Endothelial cell of coronary artery (primary cell): ENCODE results near the gene SSX4. TPM values are rescaled to one million over a fixed set of nuclear protein-coding genes. Genes with fewer than 3 reads are reported as not detected.

Experiments used
- total RNA-seq: library from RNA; depleted of rRNA; stranded (reverse); fragments of >200 nt; gene quantifications from 2 replicates; pipeline ENCODE4 v1.2.3, GENCODE V29; 2014

The SSX4 gene
- not detected in 2 replicates for total RNA-seq

GRCh38 chrX:48383239-48383638 is at the start of gene SSX4:
Gene SSX4 (plus strand): TSS chrX:48383539. CDS start chrX:48384054, 515 bp downstream.

GRCh38 chrX:48356315-48357094 is 26.8 kb upstream of the SSX4 start, which contains the start of gene SSX3:
Gene SSX3 (minus strand): TSS chrX:48356703. CDS start chrX:48355249, 1,454 bp downstream.

GRCh38 chrX:48411860-48412259 is 28.5 kb downstream of the SSX4 start, which contains the start of gene SSX4B:
Gene SSX4B (minus strand): TSS chrX:48411960. CDS start chrX:48411372, 588 bp downstream.

Other genes with a start within 250 kb of the SSX4 start
- gene SSX5, start 186.7 kb upstream of the SSX4 start, total RNA-seq: not detected in 2 replicates
- gene SSX1, start 128.1 kb upstream of the SSX4 start, total RNA-seq: not detected in 2 replicates
- not detected in 2 replicates for gene SSX3, start 26.8 kb upstream of the SSX4 start, total RNA-seq
- not detected in 2 replicates for gene SSX4B, start 28.4 kb downstream of the SSX4 start, total RNA-seq
- 63.0 and 69.0 TPM in 2 replicates for gene SLC38A5, start 86.7 kb downstream of the SSX4 start, total RNA-seq
- gene FTSJ1, start 92.7 kb downstream of the SSX4 start, total RNA-seq: 42.6 and 53.7 TPM in 2 replicates
- 7.3 and 15.1 TPM in 2 replicates for gene PORCN, start 125.5 kb downstream of the SSX4 start, total RNA-seq
- 39.9 and 86.6 TPM in 2 replicates for gene EBP, start 138.3 kb downstream of the SSX4 start, total RNA-seq
- 6.2 and 6.7 TPM in 2 replicates for gene TBC1D25, start 156.2 kb downstream of the SSX4 start, total RNA-seq
- 119 and 458 TPM in 2 replicates for gene RBM3, start 190.9 kb downstream of the SSX4 start, total RNA-seq
- 158 and 184 TPM in 2 replicates for gene WDR13, start 214.0 kb downstream of the SSX4 start, total RNA-seq